IMR-90 (cell line): ENCODE measurements around the gene B3GAT1. TPM values are rescaled to one million over a fixed set of nuclear protein-coding genes. Genes with fewer than 3 reads are reported as not detected.

Source experiments
- ATAC-seq: fragments of 200-7000 bp; cut with Tn5 transposase; 2 replicates; pipeline ENCODE4 v1.9.1; 2020; ENCODE audit warnings: low read depth, mild to moderate bottlenecking, moderate library complexity
- BruUV-seq: library from RNA; stranded (reverse); fragments of 400-500 nt; replicated peaks from 2 replicates; lab custom pipeline; 2021; lab: Mats Ljungman, UMichigan
- CTCF ChIA-PET: fragments of 300-600 bp; formaldehyde crosslinking; extraction: SDS; loops from one replicate; lab custom pipeline; 2021; ENCODE audit warnings: antibody characterized with exemption; lab: Yijun Ruan, JAX
- POLR2A ChIA-PET: fragments of 300-600 bp; sonication (Branson Sonifier 250); formaldehyde crosslinking; loops from one replicate; lab custom pipeline; 2022; ENCODE audit warnings: antibody characterized with exemption; ENCODE audit not compliant: unreplicated experiment; lab: Charles Lee
- DNase-seq: peaks from one replicate; pipeline ENCODE4 v3.0.0; 2013
- H2AFZ ChIP-seq: replicated peaks from 2 replicates; pipeline ENCODE3; 2013; ENCODE audit warnings: low read length, mild to moderate bottlenecking; ENCODE audit not compliant: poor library complexity
- H2AK5ac ChIP-seq: 2 replicates; pipeline ENCODE4 v1.6.1; 2013; ENCODE audit warnings: low read depth, low read length, inconsistent platforms
- H2AK9ac ChIP-seq: replicated peaks from 2 replicates; pipeline ENCODE3; 2013; ENCODE audit warnings: mild to moderate bottlenecking, low read depth, low read length, moderate library complexity; ENCODE audit not compliant: poor library complexity
- H2BK120ac ChIP-seq: 2 replicates; pipeline ENCODE4 v1.6.1; 2013; ENCODE audit warnings: low read depth, low read length, inconsistent platforms
- H2BK15ac ChIP-seq: 3 replicates; pipeline ENCODE4 v1.6.1; 2013; ENCODE audit warnings: low read depth, low read length, inconsistent platforms
- H2BK20ac ChIP-seq: 2 replicates; pipeline ENCODE4 v1.6.1; 2013; ENCODE audit warnings: low read depth, mild to moderate bottlenecking, inconsistent platforms, low read length, moderate library complexity
- H2BK5ac ChIP-seq: 2 replicates; pipeline ENCODE4 v1.6.1; 2013; ENCODE audit warnings: mild to moderate bottlenecking, low read depth, low read length, inconsistent platforms; ENCODE audit not compliant: poor library complexity, severe bottlenecking
- H3K14ac ChIP-seq: replicated peaks from 2 replicates; pipeline ENCODE4 v1.6.1; 2013; ENCODE audit warnings: low read depth, low read length, inconsistent platforms
- H3K18ac ChIP-seq: 2 replicates; pipeline ENCODE4 v1.6.1; 2013; ENCODE audit warnings: low read depth, low read length, control low read depth
- H3K23ac ChIP-seq: 2 replicates; pipeline ENCODE4 v1.6.1; 2013; ENCODE audit warnings: low read depth, low read length, inconsistent platforms
- H3K27ac ChIP-seq: 2 replicates; pipeline ENCODE4 v1.5.1; 2013; ENCODE audit warnings: mild to moderate bottlenecking, control low read depth, low read length; ENCODE audit not compliant: insufficient read depth
- H3K27me3 ChIP-seq: 2 replicates; pipeline ENCODE4 v1.6.1; 2013; ENCODE audit warnings: low read length; ENCODE audit not compliant: control insufficient read depth, insufficient read depth
- H3K36me3 ChIP-seq: 2 replicates; pipeline ENCODE4 v1.6.1; 2013; ENCODE audit warnings: low read length, mixed read lengths; ENCODE audit not compliant: control insufficient read depth, insufficient read depth
- H3K4ac ChIP-seq: 2 replicates; pipeline ENCODE4 v1.6.1; 2013; ENCODE audit warnings: low read depth, low read length, inconsistent platforms
- H3K4me1 ChIP-seq: 2 replicates; pipeline ENCODE4 v1.6.1; 2013; ENCODE audit warnings: low read length, mixed read lengths; ENCODE audit not compliant: control insufficient read depth, insufficient read depth
- H3K4me2 ChIP-seq: 2 replicates; pipeline ENCODE4 v1.6.1; 2013; ENCODE audit warnings: low read depth, mild to moderate bottlenecking, control low read depth, low read length, moderate library complexity
- H3K4me3 ChIP-seq: 2 replicates; pipeline ENCODE4 v1.5.1; 2013; ENCODE audit warnings: low read depth, mild to moderate bottlenecking, control low read depth, low read length, moderate library complexity; ENCODE audit not compliant: insufficient read depth
- H3K56ac ChIP-seq: 2 replicates; pipeline ENCODE4 v1.6.1; 2013; ENCODE audit warnings: low read length, inconsistent platforms; ENCODE audit not compliant: insufficient read depth; ENCODE audit errors: extremely low read depth
- H3K79me1 ChIP-seq, 2 experiments: 2 replicates each; pipeline ENCODE4 v1.6.1; 2013; ENCODE audit warnings: low read length in 2 of 2, inconsistent platforms in 1 of 2, low read depth in 1 of 2
- H3K9ac ChIP-seq: 2 replicates; pipeline ENCODE4 v1.6.1; 2013; ENCODE audit warnings: low read depth, low read length, control low read depth
- H3K9me1 ChIP-seq: 2 replicates; pipeline ENCODE4 v1.6.1; 2013; ENCODE audit warnings: low read length, inconsistent platforms; ENCODE audit not compliant: insufficient read depth
- H3K9me3 ChIP-seq: 2 replicates; pipeline ENCODE4 v1.6.1; 2013; ENCODE audit warnings: low read length; ENCODE audit not compliant: control insufficient read depth, insufficient read depth
- H4K20me1 ChIP-seq: 2 replicates; pipeline ENCODE4 v1.6.1; 2013; ENCODE audit warnings: low read length, inconsistent platforms; ENCODE audit not compliant: insufficient read depth
- H4K5ac ChIP-seq: 2 replicates; pipeline ENCODE4 v1.6.1; 2013; ENCODE audit warnings: mild to moderate bottlenecking, low read depth, low read length, control low read depth
- H4K8ac ChIP-seq, 2 experiments: 2 replicates each; pipeline ENCODE4 v1.6.1; 2013; ENCODE audit warnings: low read depth in 2 of 2, low read length in 2 of 2, control low read depth in 1 of 2, inconsistent platforms in 1 of 2
- H4K91ac ChIP-seq: 2 replicates; pipeline ENCODE4 v1.6.1; 2013; ENCODE audit warnings: low read depth, low read length, inconsistent platforms; ENCODE audit not compliant: insufficient read depth
- BHLHE40 ChIP-seq: fragments of 150-350 bp; IDR thresholded peaks from 2 replicates; pipeline ENCODE4 v1.6.1; 2016; ENCODE audit warnings: mild to moderate bottlenecking, low read depth, low read length
- CEBPB ChIP-seq: IDR thresholded peaks from 2 replicates; pipeline ENCODE4 v1.6.1; 2012; ENCODE audit warnings: low read depth, low read length, improper control_type of control experiment
- CHD1 ChIP-seq: IDR thresholded peaks from 2 replicates; pipeline ENCODE4 v1.6.1; 2012; ENCODE audit warnings: low read depth, low read length, improper control_type of control experiment
- FOS ChIP-seq: fragments of 150-350 bp; IDR thresholded peaks from 2 replicates; pipeline ENCODE4 v1.6.1; 2016; ENCODE audit warnings: low read depth, low read length
- MAFK ChIP-seq: IDR thresholded peaks from 2 replicates; pipeline ENCODE4 v1.6.1; 2012; ENCODE audit warnings: low read depth, low read length, improper control_type of control experiment
- MAZ ChIP-seq: IDR thresholded peaks from 2 replicates; pipeline ENCODE4 v1.6.1; 2012; ENCODE audit warnings: low read depth, mild to moderate bottlenecking, low read length, improper control_type of control experiment, moderate library complexity, borderline replicate concordance
- MXI1 ChIP-seq: IDR thresholded peaks from 2 replicates; pipeline ENCODE4 v1.6.1; 2012; ENCODE audit warnings: low read depth, mild to moderate bottlenecking, low read length, moderate library complexity, borderline replicate concordance
- NFE2L2 ChIP-seq: fragments of 150-350 bp; IDR thresholded peaks from 2 replicates; pipeline ENCODE4 v1.6.1; 2016; ENCODE audit warnings: low read depth, mild to moderate bottlenecking, low read length
- POLR2A ChIP-seq: IDR thresholded peaks from 2 replicates; pipeline ENCODE4 v1.6.1; 2012; ENCODE audit warnings: mild to moderate bottlenecking, low read depth, low read length
- RAD21 ChIP-seq: IDR thresholded peaks from 2 replicates; pipeline ENCODE4 v1.6.1; 2012; ENCODE audit warnings: low read length, improper control_type of control experiment
- RCOR1 ChIP-seq: IDR thresholded peaks from 2 replicates; pipeline ENCODE4 v1.6.1; 2012; ENCODE audit warnings: mild to moderate bottlenecking, low read length, improper control_type of control experiment; ENCODE audit not compliant: insufficient replicate concordance
- RFX5 ChIP-seq: IDR thresholded peaks from 2 replicates; pipeline ENCODE4 v1.8.0; 2012; ENCODE audit warnings: low read depth, mild to moderate bottlenecking, low read length, moderate library complexity
- SMC3 ChIP-seq: fragments of 150-350 bp; IDR thresholded peaks from 2 replicates; pipeline ENCODE4 v1.6.1; 2016; ENCODE audit warnings: low read depth, mild to moderate bottlenecking, antibody characterized with exemption, low read length, moderate library complexity
- WGBS, 2 experiments: methylation state at CpG; one replicate each; pipeline versions ENCODE4 v1.1.5 to v1.1.7; 2013; ENCODE audit warnings: missing lambda C conversion rate in 2 of 2; ENCODE audit not compliant: insufficient read length in 1 of 2; ENCODE audit errors: extremely low coverage in 2 of 2; 5-methylcytosine and 5-hydroxymethylcytosine counted together
- dilution Hi-C: fragments of 300-500 bp; cut with HindIII; formaldehyde crosslinking; loops from one replicate; pipeline ENCODE4 v1.14.3; 2018; ENCODE audit warnings: low sequenced_read_pairs; ENCODE audit not compliant: unreplicated experiment
- in situ Hi-C: fragments of 300-500 bp; cut with MboI; formaldehyde crosslinking; loops from 3 replicates; pipeline ENCODE4 v1.14.3; 2019; ENCODE audit warnings: low sequenced_read_pairs, inconsistent platforms, mixed read lengths
- intact Hi-C: fragments of 100-400 bp; cut with micrococcal nuclease; formaldehyde crosslinking; loops from 2 replicates; pipeline ENCODE4 v1.10.0; 2022
- polyA plus RNA-seq, 3 experiments: library from polyadenylated mRNA; depleted of rRNA; stranded (reverse); fragments of >200 nt; gene quantifications; 2 replicates each; pipeline ENCODE4 v1.2.3, GENCODE V29; 2012; ENCODE audit warnings: low replicate concordance in 1 of 3
- total RNA-seq: library from RNA; depleted of rRNA; stranded (reverse); fragments of >200 nt; gene quantifications from 2 replicates; pipeline ENCODE4 v1.2.3, GENCODE V29; 2012
- TF ChIP-seq, protein P1 (sequence below): fragments of 150-350 bp; IDR thresholded peaks from 2 replicates; pipeline ENCODE4 v1.6.1; 2017; ENCODE audit warnings: mild to moderate bottlenecking, antibody characterized with exemption, low read length, low read depth
- TF ChIP-seq, protein P2 (sequence below): conservative IDR thresholded peaks from 2 replicates; pipeline ENCODE4 v1.5.1; 2012; ENCODE audit warnings: mild to moderate bottlenecking, low read depth, low read length, improper control_type of control experiment

Gene B3GAT1
- total and polyA plus RNA-seq, 2 of the 4 experiments (the other 2 are of a cell fraction) = not detected

DNA sequence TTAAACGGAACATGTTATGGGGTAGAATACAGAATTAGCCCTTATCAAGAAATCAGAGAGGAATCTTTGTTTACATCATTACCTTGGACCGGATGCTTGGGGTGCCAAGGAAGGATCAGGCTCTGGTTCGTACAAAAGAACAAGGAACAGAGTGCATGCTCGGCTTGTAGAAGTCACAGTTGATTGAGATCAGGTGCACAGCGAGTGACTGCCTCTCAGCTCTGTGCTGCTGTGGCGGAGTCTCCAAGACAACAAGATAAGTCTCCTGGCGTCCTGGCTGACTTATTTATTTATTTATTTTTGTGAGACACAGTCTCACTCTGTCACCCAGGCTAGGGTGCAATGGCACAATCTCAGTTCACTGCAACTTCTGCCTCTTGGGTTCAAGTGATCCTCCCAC, 48.5 kb downstream of the B3GAT1 start:
- in situ Hi-C loops (no loop called here), dilution Hi-C loops (no loop called here), intact Hi-C loops (no loop called here)
- Histone ChIP-seq H4K5ac (no peak overlapping the region), H3K9ac (no peak overlapping the region), H3K18ac (no peak overlapping the region), H3K9me3 (peaks cover 18% of the 10 kb centered on the region), H2BK5ac (no peak overlapping the region), H3K9me1 (no peaks in the 10 kb centered on the region), H3K4me2 (no peak overlapping the region), H3K79me1 (no peaks in the 10 kb centered on the region), H4K20me1 (no peaks in the 10 kb centered on the region; the same call in 1 of the 2 replicates), H2AK5ac (no peak overlapping the region), H2BK120ac (no peak overlapping the region), H3K27me3 (no peaks in the 10 kb centered on the region), H2BK20ac (no peak overlapping the region), H3K23ac (no peak overlapping the region), H3K4me3 (no peak overlapping the region), H3K14ac (no peak overlapping the region), H4K8ac (no peak overlapping the region), H2AFZ (no peak overlapping the region), H3K36me3 (no peaks in the 10 kb centered on the region), H3K4me1 (no peaks in the 10 kb centered on the region), H3K56ac (no peak overlapping the region), H4K91ac (no peak overlapping the region), H3K4ac (no peak overlapping the region), H3K27ac (no peak overlapping the region), H2BK15ac (no peak overlapping the region), H2AK9ac (no peak overlapping the region)
- no TSS peak for BruUV-seq
- TF ChIP-seq MXI1 = no peak
- TF ChIP-seq BHLHE40 = no peak
- no peak for TF ChIP-seq MAFK
- TF ChIP-seq SMC3 = no peak
- TF ChIP-seq MAZ = no peak
- TF ChIP-seq, protein P1, sequence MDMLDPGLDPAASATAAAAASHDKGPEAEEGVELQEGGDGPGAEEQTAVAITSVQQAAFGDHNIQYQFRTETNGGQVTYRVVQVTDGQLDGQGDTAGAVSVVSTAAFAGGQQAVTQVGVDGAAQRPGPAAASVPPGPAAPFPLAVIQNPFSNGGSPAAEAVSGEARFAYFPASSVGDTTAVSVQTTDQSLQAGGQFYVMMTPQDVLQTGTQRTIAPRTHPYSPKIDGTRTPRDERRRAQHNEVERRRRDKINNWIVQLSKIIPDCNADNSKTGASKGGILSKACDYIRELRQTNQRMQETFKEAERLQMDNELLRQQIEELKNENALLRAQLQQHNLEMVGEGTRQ = no peak
- TF ChIP-seq CEBPB = no peak
- no peak for TF ChIP-seq CHD1
- no peak for TF ChIP-seq NFE2L2
- no peak for TF ChIP-seq RCOR1
- TF ChIP-seq RFX5 = no peak
- TF ChIP-seq POLR2A = no peak
- no peak for TF ChIP-seq FOS
- TF ChIP-seq, protein P2, sequence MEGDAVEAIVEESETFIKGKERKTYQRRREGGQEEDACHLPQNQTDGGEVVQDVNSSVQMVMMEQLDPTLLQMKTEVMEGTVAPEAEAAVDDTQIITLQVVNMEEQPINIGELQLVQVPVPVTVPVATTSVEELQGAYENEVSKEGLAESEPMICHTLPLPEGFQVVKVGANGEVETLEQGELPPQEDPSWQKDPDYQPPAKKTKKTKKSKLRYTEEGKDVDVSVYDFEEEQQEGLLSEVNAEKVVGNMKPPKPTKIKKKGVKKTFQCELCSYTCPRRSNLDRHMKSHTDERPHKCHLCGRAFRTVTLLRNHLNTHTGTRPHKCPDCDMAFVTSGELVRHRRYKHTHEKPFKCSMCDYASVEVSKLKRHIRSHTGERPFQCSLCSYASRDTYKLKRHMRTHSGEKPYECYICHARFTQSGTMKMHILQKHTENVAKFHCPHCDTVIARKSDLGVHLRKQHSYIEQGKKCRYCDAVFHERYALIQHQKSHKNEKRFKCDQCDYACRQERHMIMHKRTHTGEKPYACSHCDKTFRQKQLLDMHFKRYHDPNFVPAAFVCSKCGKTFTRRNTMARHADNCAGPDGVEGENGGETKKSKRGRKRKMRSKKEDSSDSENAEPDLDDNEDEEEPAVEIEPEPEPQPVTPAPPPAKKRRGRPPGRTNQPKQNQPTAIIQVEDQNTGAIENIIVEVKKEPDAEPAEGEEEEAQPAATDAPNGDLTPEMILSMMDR = no peak
- no peak for TF ChIP-seq RAD21
- POLR2A ChIA-PET = no interaction called here
- DNase-seq (no peak), ATAC-seq (no peak)
- WGBS, 2 experiments = 17% methylated on average over 2 of the region's 7 CpGs; no CpG with 5 or more reads in 1 of the 2 experiments
- CTCF ChIA-PET = no interaction called here
